Natural killer cell (primary cell): Measurements from ENCODE around the gene SRXN1. TPM values are rescaled to one million over a fixed set of nuclear protein-coding genes. Genes with fewer than 3 reads are reported as not detected.

Experiments
- ATAC-seq, 3 donors: fragments of 150-1000 bp in 2 of 3; fragments of 200-7000 bp in 1 of 3; cut with Tn5 transposase; 1 replicate in 1 of 3; 2 replicates in 2 of 3; pipeline ENCODE4 v1.10.0; 2021; ENCODE audit warnings: mild to moderate bottlenecking in 2 of 3, moderate library complexity in 2 of 3
- DNase-seq, 2 donors: peaks; one replicate each; pipeline versions ENCODE4 v3.0.0 to v3.0.0-alpha.2; 2013 to 2021; ENCODE audit warnings: mixed read lengths in 1 of 2
- H3K27ac ChIP-seq: one replicate; pipeline ENCODE4 v1.5.1; 2013; ENCODE audit warnings: mild to moderate bottlenecking, low read length
- H3K27me3 ChIP-seq: one replicate; pipeline ENCODE4 v1.6.1; 2013; ENCODE audit warnings: low read length; ENCODE audit not compliant: control insufficient read depth, insufficient read depth
- H3K36me3 ChIP-seq: one replicate; pipeline ENCODE4 v1.6.1; 2013; ENCODE audit warnings: low read length; ENCODE audit not compliant: control insufficient read depth, insufficient read depth
- H3K4me1 ChIP-seq: one replicate; pipeline ENCODE4 v1.6.1; 2013; ENCODE audit warnings: low read length; ENCODE audit not compliant: control insufficient read depth, insufficient read depth
- H3K4me3 ChIP-seq: one replicate; pipeline ENCODE4 v1.5.1; 2013; ENCODE audit warnings: low read length
- H3K9me3 ChIP-seq: one replicate; pipeline ENCODE4 v1.6.1; 2013; ENCODE audit warnings: low read length; ENCODE audit not compliant: control insufficient read depth, insufficient read depth
- H3K27ac Mint-ChIP-seq, 2 donors: one replicate each; pipeline ENCODE4 v1.8.0; 2022; ENCODE audit warnings: mild to moderate bottlenecking in 2 of 2, mixed read lengths in 2 of 2, moderate library complexity in 1 of 2
- H3K27me3 Mint-ChIP-seq, 2 donors: one replicate each; pipeline ENCODE4 v1.8.0; 2022; ENCODE audit warnings: low read depth in 2 of 2, mixed read lengths in 2 of 2
- H3K36me3 Mint-ChIP-seq: one replicate; pipeline ENCODE4 v1.8.0; 2022; ENCODE audit warnings: mixed read lengths
- H3K4me1 Mint-ChIP-seq, 2 donors: one replicate each; pipeline ENCODE4 v1.8.0; 2022; ENCODE audit warnings: mixed read lengths in 2 of 2
- H3K4me3 Mint-ChIP-seq: one replicate; pipeline ENCODE4 v1.8.0; 2022; ENCODE audit warnings: mild to moderate bottlenecking, moderate library complexity, mixed read lengths
- H3K9me3 Mint-ChIP-seq, 2 donors: one replicate each; pipeline ENCODE4 v1.8.0; 2022; ENCODE audit warnings: mixed read lengths in 2 of 2
- CTCF ChIP-seq: fragments of 200-600 bp; IDR thresholded peaks from one replicate; pipeline ENCODE4 v1.8.0; 2022; ENCODE audit warnings: antibody characterized with exemption
- WGBS: methylation state at CpG from one replicate; pipeline ENCODE4 v1.1.7; 2013; ENCODE audit warnings: missing lambda C conversion rate; ENCODE audit not compliant: insufficient coverage; 5-methylcytosine and 5-hydroxymethylcytosine counted together
- intact Hi-C: fragments of 100-400 bp; cut with micrococcal nuclease; formaldehyde crosslinking; loops from one replicate; pipeline ENCODE4 v1.14.2; 2022
- total RNA-seq, 4 donors: library from RNA; stranded (reverse); fragments of 120-200 nt in 1 of 4; gene quantifications; one replicate each; pipeline versions ENCODE4 v1.2.3 to v1.2.4, GENCODE V29; 2013 to 2022

The SRXN1 gene
- total RNA-seq, 3 donors from 2014 or later (not counting 1 experiment from before 2014, with no cell fraction given), result 9.1 to 16.7 (median 11.6) TPM

GRCh38 chr20:668638-669037 is 15.6 kb upstream of the SRXN1 start:
- no peak for TF ChIP-seq CTCF

GRCh38 chr20:668050-668449 is 15.1 kb upstream of the SRXN1 start:
- no peaks in the 10 kb centered on the region for H3K36me3 Mint-ChIP-seq
- no peak for TF ChIP-seq CTCF
- ATAC-seq (no peak), DNase-seq (no peak)
- peaks cover 0 to 16% of the 10 kb centered on the region in 2 donors for H3K4me1 Mint-ChIP-seq
- Histone ChIP-seq H3K36me3 (no peaks in the 10 kb centered on the region), H3K27me3 (peaks cover 15% of the 10 kb centered on the region), H3K9me3 (no peaks in the 10 kb centered on the region), H3K4me1 (no peaks in the 10 kb centered on the region), H3K27ac (no peak overlapping the region), H3K4me3 (no peak overlapping the region)
- intact Hi-C loops, result loop anchor here (5.0 kb wide), 1 partner anchor 106 kb away; no protein-coding TSS in a partner anchor
- no peak overlapping the region for H3K27ac Mint-ChIP-seq
- no peak overlapping the region for H3K4me3 Mint-ChIP-seq
- H3K9me3 Mint-ChIP-seq, result no peaks in the 10 kb centered on the region
- H3K27me3 Mint-ChIP-seq, result peaks cover 33% of the 10 kb centered on the region in 2 donors

More at GRCh38 chr20:668638-669037, 15.6 kb upstream of the SRXN1 start:
- Mint-ChIP-seq H3K36me3 (no peaks in the 10 kb centered on the region), H3K27ac (no peak overlapping the region), H3K4me3 (no peak overlapping the region), H3K9me3 (no peaks in the 10 kb centered on the region), H3K4me1 (peaks cover 0 to 13% of the 10 kb centered on the region in 2 donors), H3K27me3 (peaks cover 31 to 33% of the 10 kb centered on the region in 2 donors)
- Histone ChIP-seq H3K9me3 (no peaks in the 10 kb centered on the region), H3K27me3 (peaks cover 18% of the 10 kb centered on the region), H3K4me3 (no peak overlapping the region), H3K4me1 (no peaks in the 10 kb centered on the region), H3K27ac (no peak overlapping the region), H3K36me3 (no peaks in the 10 kb centered on the region)
- WGBS, result 83% methylated on average over 3 of the region's 3 CpGs
- DNase-seq (no peak), ATAC-seq (no peak)
- intact Hi-C loops, result loop anchor here (5.0 kb wide), 1 partner anchor 106 kb away; no protein-coding TSS in a partner anchor

DNA sequence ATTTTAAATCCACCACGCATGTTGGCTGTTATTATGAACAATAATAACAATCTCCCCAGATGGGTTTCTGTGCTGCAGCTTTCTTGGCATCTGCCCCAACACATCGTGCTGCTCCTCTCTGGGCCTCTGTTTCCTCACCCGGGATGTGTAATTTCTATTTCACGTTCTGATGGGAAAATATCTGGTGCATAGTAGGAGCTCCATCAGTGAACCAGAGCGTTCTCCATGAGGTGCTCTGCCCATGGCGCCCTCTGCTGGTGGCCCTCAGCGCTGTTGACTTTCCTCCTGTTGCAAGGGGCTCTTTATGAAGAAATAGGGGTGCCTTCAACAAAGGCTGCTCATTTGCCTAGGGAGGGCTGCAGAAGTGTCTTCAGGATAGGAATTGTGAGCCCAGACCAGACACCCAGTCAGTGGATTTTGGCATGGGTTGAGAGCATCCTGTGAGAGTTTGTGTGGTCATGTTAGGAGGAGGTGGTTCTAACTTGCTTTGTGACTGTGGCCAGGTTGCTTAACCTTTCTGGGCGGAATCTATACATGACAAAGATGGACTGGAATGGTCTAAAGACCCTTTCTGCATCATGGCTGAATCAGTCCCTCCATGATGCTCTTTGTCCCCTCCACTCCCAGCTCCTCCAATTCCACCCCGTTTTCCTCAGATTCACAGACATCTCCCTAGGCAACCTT is 14.5 kb upstream of the SRXN1 start:
- peaks cover 0 to 20% of the 10 kb centered on the region in 2 donors for H3K4me1 Mint-ChIP-seq
- H3K9me3 ChIP-seq, result no peaks in the 10 kb centered on the region
- ATAC-seq, result peak; percentile 53 to 63 (median 53)
- H3K9me3 Mint-ChIP-seq, result no peaks in the 10 kb centered on the region
- no peak overlapping the region for H3K27ac ChIP-seq
- peak; percentile 71 for TF ChIP-seq CTCF
- peak; percentile 65 to 70 for DNase-seq
- no peak overlapping the region for H3K27ac Mint-ChIP-seq
- peaks cover 17% of the 10 kb centered on the region for H3K27me3 ChIP-seq
- no peak overlapping the region for H3K4me3 ChIP-seq
- intact Hi-C loops, result loop anchor here (2.0 to 5.0 kb wide), 2 partner anchors 105 to 313 kb away; no protein-coding TSS in a partner anchor
- H3K36me3 ChIP-seq, result no peaks in the 10 kb centered on the region
- 43% methylated on average over 9 of the region's 9 CpGs for WGBS
- H3K27me3 Mint-ChIP-seq, result peaks cover 33 to 39% of the 10 kb centered on the region in 2 donors
- no peaks in the 10 kb centered on the region for H3K4me1 ChIP-seq
- H3K36me3 Mint-ChIP-seq, result no peaks in the 10 kb centered on the region
- no peak overlapping the region for H3K4me3 Mint-ChIP-seq
